ENCODE results near the gene LCLAT1. TPM values are rescaled to one million over a fixed set of nuclear protein-coding genes. Genes with fewer than 3 reads are reported as not detected.
"Not testable (repeated sequence)": the region's sequence is repeated elsewhere in the genome, so short reads cannot be mapped to it uniquely, and the experiment has no call there.

Gene LCLAT1
- polyA plus RNA-seq, 1 donor (not counting 4 experiments of a cell fraction or from before 2014, with no cell fraction given), result 17.1 TPM

GRCh38 chr2:30511122-30512083 lies 64.4 kb downstream of the LCLAT1 start:
- FAIRE-seq (no peak), DNase-seq (ENCODE audit: low read depth, low spot score) (no peak)
- dilution Hi-C loops (cut with MboI; ENCODE audit: extremely low pct_ligation_motif_present, low sequenced_read_pairs), result no loop called here
- no peaks in the 10 kb centered on the region for H3K27me3 ChIP-seq (ENCODE audit: control insufficient read depth, extremely low read depth, insufficient read depth, low read length)
- no peaks in the 10 kb centered on the region for H4K20me1 ChIP-seq (ENCODE audit: control insufficient read depth, extremely low read depth, insufficient read depth, low read length)
- no peaks in the 10 kb centered on the region for H3K9me1 ChIP-seq (ENCODE audit: control insufficient read depth, extremely low read depth, insufficient read depth, low read length)
- no peak overlapping the region for H3K9ac ChIP-seq (ENCODE audit: control insufficient read depth, extremely low read depth, insufficient read depth, low read length)
- no peak overlapping the region for H3K27ac ChIP-seq (ENCODE audit: control insufficient read depth, insufficient read depth, low read length)
- TF ChIP-seq EZH2 (IDR thresholded peaks at IDR 0.05; ENCODE audit: low read length) (no peak), CTCF (optimal IDR thresholded peaks at IDR 0.05 in 1 of 3, IDR thresholded peaks at IDR 0.05 in 1 of 3, conservative IDR thresholded peaks at IDR 0.05 in 1 of 3; ENCODE audit: extremely low read depth in 1 of 3, insufficient read depth in 2 of 3, low read length in 3 of 3) (no peak)
- no peaks in the 10 kb centered on the region for H3K79me2 ChIP-seq (ENCODE audit: control insufficient read depth, insufficient read depth, low read length)
- H3K4me2 ChIP-seq (ENCODE audit: control insufficient read depth, extremely low read depth, insufficient read depth, low read depth, low read length), result no peak overlapping the region
- no peak overlapping the region for H2AFZ ChIP-seq (ENCODE audit: control insufficient read depth, low read length)
- H3K9me3 ChIP-seq (ENCODE audit: control insufficient read depth, low read depth, low read length), result no peaks in the 10 kb centered on the region
- no peak overlapping the region for H3K4me3 ChIP-seq (ENCODE audit: control insufficient read depth in 2 of 3, extremely low read depth in 1 of 3, insufficient read depth in 2 of 3, low read depth in 1 of 3, low read length in 3 of 3)
- H3K36me3 ChIP-seq (ENCODE audit: control insufficient read depth in 2 of 2, extremely low read depth in 1 of 2, insufficient read depth in 2 of 2, low read length in 2 of 2), result no peaks in the 10 kb centered on the region
- H3K4me1 ChIP-seq (ENCODE audit: control insufficient read depth, extremely low read depth, insufficient read depth, low read length), result peaks cover 3% of the 10 kb centered on the region

GRCh38 chr2:30512243-30512886 lies 65.3 kb downstream of the LCLAT1 start:
- Histone ChIP-seq H3K9me1 (ENCODE audit: control insufficient read depth, extremely low read depth, insufficient read depth, low read length) (no peaks in the 10 kb centered on the region), H3K9me3 (ENCODE audit: control insufficient read depth, low read depth, low read length) (no peaks in the 10 kb centered on the region), H3K27ac (ENCODE audit: control insufficient read depth, insufficient read depth, low read length) (no peak overlapping the region), H3K4me1 (ENCODE audit: control insufficient read depth, extremely low read depth, insufficient read depth, low read length) (peaks cover 3% of the 10 kb centered on the region), H3K4me2 (ENCODE audit: control insufficient read depth, extremely low read depth, insufficient read depth, low read depth, low read length) (no peak overlapping the region), H3K27me3 (ENCODE audit: control insufficient read depth, extremely low read depth, insufficient read depth, low read length) (no peaks in the 10 kb centered on the region), H2AFZ (ENCODE audit: control insufficient read depth, low read length) (no peak overlapping the region), H3K36me3 (ENCODE audit: control insufficient read depth in 2 of 2, extremely low read depth in 1 of 2, insufficient read depth in 2 of 2, low read length in 2 of 2) (no peaks in the 10 kb centered on the region), H3K4me3 (ENCODE audit: control insufficient read depth in 2 of 3, extremely low read depth in 1 of 3, insufficient read depth in 2 of 3, low read depth in 1 of 3, low read length in 3 of 3) (no peak overlapping the region), H3K79me2 (ENCODE audit: control insufficient read depth, insufficient read depth, low read length) (no peaks in the 10 kb centered on the region), H3K9ac (ENCODE audit: control insufficient read depth, extremely low read depth, insufficient read depth, low read length) (no peak overlapping the region), H4K20me1 (ENCODE audit: control insufficient read depth, extremely low read depth, insufficient read depth, low read length) (no peaks in the 10 kb centered on the region)
- no peak for TF ChIP-seq EZH2 (IDR thresholded peaks at IDR 0.05; ENCODE audit: low read length)
- no peak for TF ChIP-seq CTCF (optimal IDR thresholded peaks at IDR 0.05 in 1 of 3, IDR thresholded peaks at IDR 0.05 in 1 of 3, conservative IDR thresholded peaks at IDR 0.05 in 1 of 3; ENCODE audit: extremely low read depth in 1 of 3, insufficient read depth in 2 of 3, low read length in 3 of 3)
- dilution Hi-C loops (cut with MboI; ENCODE audit: extremely low pct_ligation_motif_present, low sequenced_read_pairs), result no loop called here
- DNase-seq (ENCODE audit: low read depth, low spot score) (no peak), FAIRE-seq (no peak)

- H3K9me1 ChIP-seq (ENCODE audit: control insufficient read depth, extremely low read depth, insufficient read depth, low read length); H4K20me1 ChIP-seq (ENCODE audit: control insufficient read depth, extremely low read depth, insufficient read depth, low read length); DNase-seq (ENCODE audit: low read depth, low spot score); H3K9ac ChIP-seq (ENCODE audit: control insufficient read depth, extremely low read depth, insufficient read depth, low read length); H3K4me2 ChIP-seq (ENCODE audit: control insufficient read depth, extremely low read depth, insufficient read depth, low read depth, low read length); H3K27me3 ChIP-seq (ENCODE audit: control insufficient read depth, extremely low read depth, insufficient read depth, low read length); H3K36me3 ChIP-seq (ENCODE audit: control insufficient read depth in 2 of 2, extremely low read depth in 1 of 2, insufficient read depth in 2 of 2, low read length in 2 of 2); H3K4me1 ChIP-seq (ENCODE audit: control insufficient read depth, extremely low read depth, insufficient read depth, low read length); H3K27ac ChIP-seq (ENCODE audit: control insufficient read depth, insufficient read depth, low read length); H3K9me3 ChIP-seq (ENCODE audit: control insufficient read depth, low read depth, low read length); H3K4me3 ChIP-seq (ENCODE audit: control insufficient read depth in 2 of 3, extremely low read depth in 1 of 3, insufficient read depth in 2 of 3, low read depth in 1 of 3, low read length in 3 of 3); H2AFZ ChIP-seq (ENCODE audit: control insufficient read depth, low read length); H3K79me2 ChIP-seq (ENCODE audit: control insufficient read depth, insufficient read depth, low read length); FAIRE-seq; dilution Hi-C loops (cut with MboI; ENCODE audit: extremely low pct_ligation_motif_present, low sequenced_read_pairs): not testable (repeated sequence)
These were observed 66.6 kb downstream of the LCLAT1 start for GRCh38 chr2:30513649-30514048.
